ENCODE data around the gene DZIP1. TPM values are rescaled to one million over a fixed set of nuclear protein-coding genes. Genes with fewer than 3 reads are reported as not detected.

The DZIP1 gene
- total and polyA plus RNA-seq, 10 of the 15 experiments (the other 5 are each of a cell fraction or from before 2014, with no cell fraction given) = 0.01 to 1.9 (median 0.55) TPM

GRCh38 chr13:95607366-95607765 is 37.1 kb downstream of the DZIP1 start:
- Histone ChIP-seq H3K27me3 (replicated peaks in 1 of 2; ENCODE audit: control insufficient read depth in 2 of 2, insufficient read depth in 2 of 2, low read length in 1 of 2) (peaks cover 0 to 2% of the 10 kb centered on the region in 2 experiments; a peak in 2 of 4 replicates), H2AFZ (ENCODE audit: control insufficient read depth, low read depth, low read length) (no peak overlapping the region), H3K4me2 (ENCODE audit: control insufficient read depth, insufficient read depth) (no peak overlapping the region), H3K4me3 (no peak overlapping the region), H3K27ac (ENCODE audit: control insufficient read depth, insufficient read depth) (no peak overlapping the region), H3K79me2 (ENCODE audit: control insufficient read depth, insufficient read depth, low read length) (no peaks in the 10 kb centered on the region), H3K36me3 (ENCODE audit: control insufficient read depth in 2 of 2, insufficient read depth in 2 of 2, low read length in 1 of 2) (no peaks in the 10 kb centered on the region), H3K4me1 (ENCODE audit: control insufficient read depth, insufficient read depth, low read length) (peaks cover 3% of the 10 kb centered on the region; the same call in 1 of the 2 replicates), H4K20me1 (ENCODE audit: control insufficient read depth, insufficient read depth) (no peaks in the 10 kb centered on the region), H3K9me3 (replicated peaks; ENCODE audit: control insufficient read depth, insufficient read depth, low read length) (no peaks in the 10 kb centered on the region), H3K9ac (ENCODE audit: control insufficient read depth, insufficient read depth, low read length) (no peak overlapping the region)
- ATAC-seq = no peak
- BruUV-seq (replicated peaks) = no TSS peak
- WGBS (ENCODE audit: insufficient coverage, insufficient replicate concordance, low lambda C conversion rate, missing lambda C conversion rate) = 64% methylated on average over 1 of the region's 1 CpG
- no peak for DNase-seq (ENCODE audit: low read depth, low spot score)
- intact Hi-C loops (cut with micrococcal nuclease; ENCODE audit: unreplicated experiment) (no loop called here), in situ Hi-C loops (cut with MboI) (loop anchor here (25.0 kb wide), 1 partner anchor 230 kb away; no protein-coding TSS in a partner anchor)
- ChIA-PET CTCF (interaction anchor here (0.8 to 1.4 kb wide), 2 partner anchors 17 to 71 kb away, joined by 4 to 5 read pairs; no protein-coding TSS in a partner anchor), RAD21 (ENCODE audit: unreplicated experiment) (interaction anchor here (1.0 kb wide), 1 partner anchor 417 kb away, joined by 3 read pairs; no protein-coding TSS in a partner anchor), POLR2A (no interaction called here), SMC1A (ENCODE audit: uncharacterized antibody, unreplicated experiment) (interaction anchor here (0.6 kb wide), 1 partner anchor 985 kb away, joined by 3 read pairs; no protein-coding TSS in a partner anchor)
- no peak for FAIRE-seq
- TF ChIP-seq CHD2 (IDR thresholded peaks at IDR 0.05; ENCODE audit: borderline replicate concordance, low read depth, low read length) (no peak), LARP7 (IDR thresholded peaks at IDR 0.05) (no peak), RCOR1 (conservative IDR thresholded peaks at IDR 0.05; ENCODE audit: low read depth, low read length) (no peak), ETV6 (conservative IDR thresholded peaks at IDR 0.05 in 1 of 2, IDR thresholded peaks at IDR 0.05 in 1 of 2; ENCODE audit: borderline replicate concordance in 1 of 2, low read depth in 1 of 2) (no peak), ZBTB11 (CRISPR knock-in tag; IDR thresholded peaks at IDR 0.05) (no peak), BACH1 (IDR thresholded peaks at IDR 0.05; ENCODE audit: borderline replicate concordance) (no peak), ZBTB40 (IDR thresholded peaks at IDR 0.05; ENCODE audit: borderline replicate concordance) (no peak), IKZF1 (conservative IDR thresholded peaks at IDR 0.05) (no peak), MTA3 (IDR thresholded peaks at IDR 0.05; ENCODE audit: borderline replicate concordance, low read length) (no peak), EP300 (IDR thresholded peaks at IDR 0.05; ENCODE audit: borderline replicate concordance in 1 of 2, control insufficient read depth in 1 of 2, low read depth in 2 of 2, low read length in 2 of 2) (no peak), STAT1 (conservative IDR thresholded peaks at IDR 0.05) (no peak), CBFB (IDR thresholded peaks at IDR 0.05; ENCODE audit: low read depth) (no peak), MXI1 (IDR thresholded peaks at IDR 0.05; ENCODE audit: low read depth, low read length) (no peak), BCL3 (IDR thresholded peaks at IDR 0.05; ENCODE audit: borderline replicate concordance, insufficient read depth, low read depth, low read length, poor library complexity, severe bottlenecking) (no peak)
